AG08396 (cell line): Measurements from ENCODE around the gene SCN1B.
"Not testable (repeated sequence)": the region's sequence is repeated elsewhere in the genome, so short reads cannot be mapped to it uniquely, and the experiment has no call there.

ENCODE experiments used
- DNase-seq: peaks from one replicate; pipeline ENCODE4 v3.0.0; 2012; ENCODE audit warnings: low spot score, mixed read lengths

The SCN1B gene

GRCh38 chr19:35017507-35017906 lies 12.8 kb upstream of the SCN1B start:
- no peak for DNase-seq

GRCh38 chr19:35018379-35018778 lies 11.9 kb upstream of the SCN1B start:
- DNase-seq: no peak

GRCh38 chr19:35019144-35019543 lies 11.1 kb upstream of the SCN1B start:
- DNase-seq: no peak

GRCh38 chr19:35021016-35021415 lies 9.3 kb upstream of the SCN1B start:
- DNase-seq: no peak

GRCh38 chr19:35021596-35021995 lies 8.7 kb upstream of the SCN1B start:
- DNase-seq: no peak

GRCh38 chr19:35022460-35022859 lies 7.8 kb upstream of the SCN1B start:
- no peak for DNase-seq

- DNase-seq: no peak
Observed at GRCh38 chr19:35023428-35023827, 6.8 kb upstream of the SCN1B start.

GRCh38 chr19:35024095-35024494 lies 6.2 kb upstream of the SCN1B start:
- no peak for DNase-seq

- no peak for DNase-seq
Observed at GRCh38 chr19:35025969-35026368, 4.3 kb upstream of the SCN1B start.

GRCh38 chr19:35026418-35026817 lies 3.9 kb upstream of the SCN1B start:
- DNase-seq: no peak

- DNase-seq: no peak
Observed at GRCh38 chr19:35027009-35027408, 3.3 kb upstream of the SCN1B start.

- DNase-seq: no peak
Observed at GRCh38 chr19:35027851-35028599, 2.2 kb upstream of the SCN1B start.

GRCh38 chr19:35028600-35028885 lies 1.7 kb upstream of the SCN1B start:
- DNase-seq: not testable (repeated sequence)

GRCh38 chr19:35029275-35029736 lies 964 bp upstream of the SCN1B start:
- DNase-seq: not testable (repeated sequence)

- no peak for DNase-seq
Observed at GRCh38 chr19:35029737-35030256, 473 bp upstream of the SCN1B start.

- DNase-seq: peak; percentile 86
Observed at GRCh38 chr19:35031072-35031881, 1.0 kb downstream of the SCN1B start.

GRCh38 chr19:35032356-35032865 lies 2.1 kb downstream of the SCN1B start:
- DNase-seq: no peak

GRCh38 chr19:35033067-35034004 lies 3.1 kb downstream of the SCN1B start:
- no peak for DNase-seq

GRCh38 chr19:35034005-35034502 lies 3.8 kb downstream of the SCN1B start:
- DNase-seq: no peak

GRCh38 chr19:35034588-35035382 lies 4.5 kb downstream of the SCN1B start:
- no peak for DNase-seq
